ENCODE data around the gene PDE6C.

The PDE6C gene

GRCh38 chr10:93703066-93703465, 90.7 kb downstream of the PDE6C start:
- no peak for DNase-seq (ENCODE audit: low read depth)

GRCh38 chr10:93703841-93704240, 91.5 kb downstream of the PDE6C start:
- DNase-seq (ENCODE audit: low read depth) = no peak

- no peak for DNase-seq (ENCODE audit: low read depth)
These were observed 92.1 kb downstream of the PDE6C start for GRCh38 chr10:93704451-93704850.

DNA sequence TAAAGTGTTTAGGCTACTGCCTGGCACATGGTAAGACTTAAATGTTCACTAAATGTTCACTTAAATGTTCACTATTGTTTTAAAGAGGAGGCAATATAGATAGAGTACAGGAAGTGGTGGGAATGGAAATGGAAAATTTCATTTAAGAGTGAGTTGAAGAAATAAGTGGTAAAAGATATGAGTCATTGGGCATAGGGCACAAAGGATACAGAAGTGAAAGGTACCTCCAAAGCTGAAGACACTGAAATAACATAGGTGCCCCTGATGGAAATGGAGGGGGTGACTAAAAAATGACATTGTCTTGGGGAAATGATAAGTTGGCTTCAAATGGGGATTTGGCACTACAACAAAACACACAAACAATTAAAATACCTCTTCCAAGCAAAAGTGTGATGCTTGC, 95.3 kb downstream of the PDE6C start:
- DNase-seq (ENCODE audit: low read depth) = no peak

GRCh38 chr10:93710333-93710909, 98.1 kb downstream of the PDE6C start:
- DNase-seq (ENCODE audit: low read depth) = no peak

DNA sequence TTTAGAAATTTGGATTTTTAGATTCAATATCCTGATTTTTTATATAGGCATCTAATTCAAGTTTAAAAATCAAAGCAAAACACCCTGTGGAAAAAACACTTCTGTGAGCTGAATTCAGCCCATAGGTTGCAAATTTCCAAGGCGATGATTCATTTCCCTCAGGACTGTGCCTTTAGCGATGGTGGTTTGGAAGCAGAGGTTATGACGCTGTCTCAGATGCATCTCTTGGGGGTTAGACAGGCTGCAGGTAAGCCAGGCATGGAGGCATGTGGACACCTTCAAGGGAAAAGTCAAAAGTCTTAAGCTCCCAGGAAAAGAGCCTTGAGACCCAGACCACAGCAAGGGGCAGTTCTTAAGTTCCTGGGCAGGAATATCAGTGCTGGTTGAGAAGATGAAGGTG, 99.6 kb downstream of the PDE6C start:
- no peak for DNase-seq (ENCODE audit: low read depth)

GRCh38 chr10:93712593-93712992, 100.3 kb downstream of the PDE6C start:
- DNase-seq (ENCODE audit: low read depth) = no peak

- no peak for DNase-seq (ENCODE audit: low read depth)
These were observed 103.0 kb downstream of the PDE6C start for GRCh38 chr10:93715345-93715744.

Measured in activated T-cell treated with anti-CD3 and anti-CD28 coated beads for 1 hour (primary cell).